Hindlimb muscle (tissue), 1 donor: ENCODE data around the gene VPS13D. TPM values are rescaled to one million over a fixed set of nuclear protein-coding genes. Genes with fewer than 3 reads are reported as not detected.
"Not testable (repeated sequence)": the region's sequence is repeated elsewhere in the genome, so short reads cannot be mapped to it uniquely, and the experiment has no call there.

Experiments used
- DNase-seq: peaks from one replicate; pipeline ENCODE4 v3.0.0-alpha.2; 2013
- polyA plus RNA-seq: library from polyadenylated mRNA; unstranded; fragments of 120-200 nt; gene quantifications from one replicate; pipeline ENCODE4 v1.2.1, GENCODE V29; 2013; ENCODE audit not compliant: insufficient read length

Gene VPS13D
- polyA plus RNA-seq, 1 donor: 17.8 TPM

DNA sequence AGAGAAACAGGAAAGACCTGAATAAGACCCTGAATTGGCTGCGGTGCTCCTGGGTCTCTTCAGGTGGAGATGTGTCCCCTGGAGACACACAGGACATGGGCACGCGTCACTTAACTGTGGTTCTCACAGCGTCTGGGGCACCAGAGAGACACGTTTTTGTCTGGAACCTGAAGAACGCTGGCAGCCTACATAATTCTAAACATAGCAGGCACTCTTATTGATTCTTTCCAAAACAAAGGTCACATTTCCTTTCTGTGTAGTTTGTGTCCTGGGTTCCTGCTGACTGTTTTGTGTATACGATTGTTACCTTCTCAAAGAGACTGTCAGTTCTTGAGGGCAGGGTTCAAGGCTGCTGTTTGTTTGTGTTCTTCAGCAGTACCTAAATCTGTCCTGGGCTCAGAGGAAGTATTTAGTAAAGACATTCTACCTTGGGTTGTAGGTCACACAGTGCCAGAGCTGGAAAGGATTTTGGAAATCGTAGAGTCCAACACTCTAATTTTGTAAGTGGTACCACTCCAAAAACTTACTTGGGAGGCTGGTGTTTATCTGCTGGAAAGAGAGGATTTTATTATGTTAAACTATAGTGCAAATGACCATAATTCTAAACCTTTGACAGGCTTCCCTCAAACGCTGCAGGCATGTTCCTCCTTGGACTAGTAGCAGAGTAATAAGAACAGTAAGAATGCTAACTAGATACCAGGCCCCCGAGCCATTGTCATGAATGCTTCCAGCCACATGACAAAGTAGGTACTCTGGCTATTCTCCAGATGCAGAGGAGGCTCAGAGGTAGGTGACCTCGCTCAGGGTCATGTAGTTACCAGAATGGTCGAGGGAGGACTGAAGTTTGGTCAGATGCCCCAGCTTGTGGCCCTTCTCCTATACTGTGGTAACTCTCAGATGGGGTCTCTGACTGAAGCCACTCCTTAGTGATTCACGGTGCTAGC is 223.8 kb downstream of the VPS13D start:
- no peak for DNase-seq

DNA sequence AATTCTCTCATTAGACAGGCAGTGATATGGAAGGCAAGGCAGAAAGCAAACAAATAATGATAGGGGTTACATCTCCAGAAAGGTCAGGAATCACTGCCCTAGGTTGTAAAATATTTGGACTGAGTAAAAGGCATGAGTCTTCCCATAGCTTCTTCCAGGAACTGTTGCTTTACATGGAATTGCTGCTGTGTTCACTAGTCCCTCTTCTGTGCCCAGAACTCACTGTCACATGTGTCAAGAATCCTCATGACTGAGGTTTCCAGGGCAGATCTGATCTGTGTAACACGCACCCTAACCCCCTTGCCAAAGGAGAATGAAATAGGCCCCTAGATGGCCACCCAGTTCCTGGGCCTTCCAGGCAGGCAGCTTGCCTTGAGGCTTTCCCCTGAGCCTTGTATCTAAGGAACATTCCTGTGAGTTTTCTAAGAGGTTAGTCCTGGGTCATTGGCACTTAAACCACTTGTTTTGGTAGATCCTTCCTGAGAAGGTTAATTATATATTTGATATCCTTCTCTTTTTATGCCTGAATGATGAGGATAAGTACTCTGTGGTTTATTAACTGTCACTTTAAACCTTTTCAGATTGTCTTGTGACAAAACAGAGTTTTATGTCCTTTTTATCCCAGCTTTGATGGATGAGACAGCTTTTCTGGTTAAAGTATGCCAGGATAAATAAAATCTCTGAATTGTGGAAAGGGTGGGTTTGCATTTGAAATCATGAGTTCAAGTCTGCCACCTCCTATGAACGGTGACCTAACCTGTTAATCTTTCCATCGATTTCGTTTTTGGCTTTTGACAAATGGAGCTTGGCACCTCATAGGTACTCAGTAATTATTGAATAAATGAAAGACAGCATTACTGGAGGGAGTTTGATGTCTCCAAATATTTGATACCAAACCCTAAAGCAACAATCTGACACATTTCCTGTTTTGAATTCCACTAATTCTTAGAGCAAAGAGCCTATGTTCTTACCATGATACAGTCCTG is 224.9 kb downstream of the VPS13D start:
- DNase-seq: no peak

DNA sequence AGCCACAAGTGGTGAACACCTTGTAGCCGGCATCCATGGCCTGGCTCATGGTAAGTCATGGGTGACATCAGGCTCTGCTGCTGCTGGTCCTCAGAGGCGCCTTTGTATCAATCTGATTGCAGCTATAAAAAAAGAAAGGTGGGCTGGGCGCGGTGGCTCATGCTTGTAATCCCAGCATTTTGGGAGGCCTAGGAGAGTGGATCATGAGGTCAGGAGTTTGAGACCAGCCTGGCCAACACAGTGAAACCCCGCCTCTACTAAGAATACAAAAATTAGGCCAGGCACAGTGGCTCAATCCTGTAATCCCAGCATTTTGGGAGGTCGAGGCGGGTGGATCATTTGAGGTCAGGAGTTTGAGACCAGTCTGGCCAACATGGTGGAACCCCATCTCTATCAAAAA is 226.3 kb downstream of the VPS13D start:
- not testable (repeated sequence) for DNase-seq

DNA sequence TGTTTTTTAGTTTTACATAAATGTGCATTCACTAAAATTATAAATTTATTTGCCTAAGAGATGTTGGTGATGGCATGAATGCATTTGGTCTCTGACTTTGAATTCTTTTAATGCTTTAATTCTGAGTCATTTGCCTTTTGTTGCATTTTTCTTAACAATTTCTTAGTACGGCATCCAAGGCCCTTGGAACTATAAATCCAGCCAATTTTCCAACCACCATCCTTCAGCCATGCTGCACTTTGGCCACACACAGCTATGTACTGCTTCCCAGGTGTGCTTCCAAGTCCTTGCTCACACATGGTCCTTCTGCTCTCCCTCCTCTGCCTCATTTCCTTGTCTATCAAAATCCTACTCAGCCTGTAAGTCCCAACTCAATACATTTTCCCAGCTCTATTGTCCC is 227.1 kb downstream of the VPS13D start:
- DNase-seq: no peak

DNA sequence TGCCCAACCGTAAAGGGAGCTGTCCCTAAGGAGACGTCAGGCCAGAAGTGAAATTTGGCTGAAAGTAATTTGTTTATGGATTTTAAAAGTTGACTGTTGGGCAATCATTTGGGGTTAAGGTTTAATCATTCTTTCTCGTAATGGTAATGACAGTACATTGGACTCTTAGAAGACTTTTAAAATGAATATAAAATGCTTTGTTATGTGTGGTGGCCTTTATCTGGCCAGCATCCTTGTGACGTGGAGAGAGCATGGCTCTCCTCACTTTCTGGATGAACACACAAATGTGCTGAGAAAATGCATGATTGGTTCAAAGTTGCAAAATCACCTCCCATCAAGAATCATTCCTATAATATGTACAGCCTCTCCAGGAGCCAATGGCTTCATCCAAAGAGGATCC is 227.9 kb downstream of the VPS13D start:
- no peak for DNase-seq

DNA sequence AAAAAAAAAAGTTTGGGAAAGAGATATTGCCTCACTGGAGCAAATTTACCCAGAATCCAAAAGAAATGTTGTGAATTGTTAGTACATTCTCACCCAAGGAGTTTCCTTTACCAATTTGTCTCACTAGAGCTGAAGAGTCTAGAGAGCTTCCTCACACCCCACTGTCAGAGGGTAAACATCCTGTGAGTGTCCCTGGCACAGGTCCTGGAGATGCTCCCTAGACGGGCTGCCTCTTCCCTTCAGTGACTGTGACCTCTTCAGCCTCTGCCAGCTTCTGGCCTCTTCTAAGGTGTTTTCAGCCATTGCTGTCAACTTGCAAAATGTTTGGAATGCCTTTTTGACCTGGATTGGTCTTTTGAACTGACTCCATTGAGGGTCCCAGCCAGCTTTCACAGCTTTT is 228.7 kb downstream of the VPS13D start:
- DNase-seq: no peak

DNA sequence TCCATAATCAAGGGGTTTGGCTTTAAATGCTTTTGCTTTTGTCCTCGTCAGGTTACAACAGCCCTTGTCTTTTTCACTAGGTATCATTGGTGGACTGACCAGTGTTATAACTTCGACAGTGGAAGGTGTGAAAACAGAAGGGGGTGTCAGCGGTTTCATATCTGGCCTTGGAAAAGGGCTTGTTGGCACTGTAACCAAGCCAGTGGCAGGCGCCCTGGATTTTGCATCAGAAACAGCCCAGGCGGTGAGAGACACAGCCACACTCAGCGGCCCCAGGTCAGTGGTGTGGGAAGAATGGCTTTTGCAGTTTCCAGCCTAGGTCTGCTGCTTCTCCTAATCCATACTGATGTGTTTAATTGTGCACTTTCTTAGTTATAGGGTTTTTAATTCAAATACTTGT is 230.3 kb downstream of the VPS13D start:
- no peak for DNase-seq

DNA sequence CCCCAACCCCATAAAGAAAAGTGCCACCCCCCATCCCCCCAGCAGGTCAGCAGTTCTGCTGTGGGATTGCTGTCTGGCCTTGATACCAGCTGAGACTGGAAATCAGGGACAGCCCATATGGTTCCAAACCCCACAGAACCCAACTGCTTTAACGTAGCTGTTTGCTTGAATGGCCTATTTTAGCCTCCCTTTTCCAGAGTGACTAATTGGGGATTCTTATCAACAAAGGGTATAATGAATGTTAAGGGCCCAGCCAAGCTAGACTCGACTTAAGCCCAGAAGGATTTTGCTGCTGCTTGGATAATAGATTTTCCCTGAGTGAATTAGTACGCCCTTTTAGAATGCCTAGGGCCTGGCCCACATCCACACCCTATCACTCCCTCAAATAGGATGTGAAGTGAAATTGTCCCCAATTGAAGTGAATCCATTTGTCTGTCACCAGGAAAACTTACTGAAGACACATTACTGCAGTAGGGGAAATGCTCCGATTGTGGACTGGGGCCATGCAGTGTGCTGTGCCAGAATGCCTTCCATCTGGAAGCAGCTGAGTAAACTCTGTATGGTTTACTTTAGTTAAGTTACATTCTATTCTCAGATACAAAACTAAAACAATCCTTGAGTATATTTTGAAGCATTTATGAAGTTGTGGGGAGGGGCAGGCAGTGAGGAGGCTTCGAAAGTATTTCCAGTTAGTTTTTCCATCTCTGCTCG is 231.2 kb downstream of the VPS13D start:
- DNase-seq: peak; percentile 74

DNA sequence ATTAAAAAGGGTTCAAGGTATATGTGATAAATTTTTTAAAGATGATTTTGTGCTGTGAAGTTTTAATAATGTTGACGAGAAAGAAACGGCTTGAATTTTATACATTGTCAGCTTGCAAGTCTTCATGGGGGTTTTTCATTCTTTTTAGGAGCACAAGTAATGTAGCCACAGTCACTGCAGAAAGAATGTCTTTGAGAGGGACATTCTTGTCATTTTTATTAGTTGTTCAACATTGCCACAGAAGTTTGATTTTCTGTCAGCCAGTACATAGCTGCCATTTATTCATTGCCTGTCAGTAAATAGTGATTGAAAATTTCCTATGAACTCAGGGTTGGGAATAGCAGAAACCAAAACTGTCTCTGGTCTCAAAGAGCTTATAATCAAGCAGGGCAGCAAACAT is 231.9 kb downstream of the VPS13D start:
- DNase-seq: no peak

DNA sequence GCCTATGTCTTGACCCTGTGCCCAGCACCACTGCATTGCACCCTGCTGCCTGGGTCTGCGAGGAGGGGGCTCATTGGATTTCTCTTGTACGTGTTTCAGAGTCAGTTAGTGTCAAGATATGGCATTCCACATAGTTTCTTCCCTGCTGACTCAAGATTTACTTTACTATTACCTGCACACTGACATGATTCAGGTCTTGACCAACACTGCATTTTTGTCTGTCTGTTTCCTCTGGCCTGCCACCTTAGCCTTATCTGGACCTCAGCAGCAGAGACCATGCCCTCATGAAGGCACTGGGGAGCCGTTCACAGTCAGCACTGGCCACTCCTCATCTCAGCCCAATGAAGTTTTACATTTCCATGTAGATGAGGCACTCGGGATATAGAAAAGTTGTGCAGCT is 232.8 kb downstream of the VPS13D start:
- DNase-seq: no peak

DNA sequence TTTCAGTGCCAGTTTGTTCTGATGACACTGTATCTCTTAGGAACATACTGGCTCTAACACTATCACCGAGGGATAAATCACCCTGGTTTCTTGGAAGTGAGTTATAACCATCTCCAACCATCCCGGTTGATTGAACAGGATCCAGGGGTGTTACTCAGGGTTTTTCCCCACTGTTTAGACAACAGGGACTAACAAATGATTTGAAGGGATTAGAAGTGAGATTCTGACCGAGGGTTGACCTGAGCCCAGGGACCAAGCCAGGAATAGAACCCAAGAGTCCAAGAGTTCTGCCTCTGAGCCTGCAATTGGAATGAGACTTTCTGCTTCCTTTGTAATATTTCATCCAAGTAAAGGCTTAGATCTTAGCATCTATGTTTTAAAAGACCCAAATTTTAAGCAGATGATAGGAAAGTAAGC is 234.2 kb downstream of the VPS13D start:
- peak; percentile 86 for DNase-seq

DNA sequence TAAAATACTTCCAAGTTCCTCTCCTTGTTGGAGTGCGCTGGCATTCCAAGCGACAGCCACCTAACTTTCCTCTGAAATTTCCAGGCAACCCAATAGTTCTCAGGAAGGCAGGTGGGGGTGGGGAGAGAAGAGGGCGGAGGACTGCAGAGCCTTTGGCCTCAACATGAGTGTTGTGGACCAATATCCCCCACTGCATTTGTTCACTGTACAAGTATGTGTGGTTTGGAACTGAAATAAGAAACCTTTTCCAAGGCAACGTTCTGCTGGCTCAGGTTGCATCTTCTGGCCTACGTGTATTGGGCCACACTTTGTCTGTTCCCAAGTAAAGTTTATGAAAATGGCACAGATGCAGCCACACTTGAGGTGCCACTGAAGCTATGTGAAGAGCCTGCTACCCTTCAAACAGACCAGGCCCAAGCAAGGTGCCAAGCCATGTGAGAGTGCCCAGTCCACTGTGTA is 234.8 kb downstream of the VPS13D start:
- peak; percentile 82 for DNase-seq

DNA sequence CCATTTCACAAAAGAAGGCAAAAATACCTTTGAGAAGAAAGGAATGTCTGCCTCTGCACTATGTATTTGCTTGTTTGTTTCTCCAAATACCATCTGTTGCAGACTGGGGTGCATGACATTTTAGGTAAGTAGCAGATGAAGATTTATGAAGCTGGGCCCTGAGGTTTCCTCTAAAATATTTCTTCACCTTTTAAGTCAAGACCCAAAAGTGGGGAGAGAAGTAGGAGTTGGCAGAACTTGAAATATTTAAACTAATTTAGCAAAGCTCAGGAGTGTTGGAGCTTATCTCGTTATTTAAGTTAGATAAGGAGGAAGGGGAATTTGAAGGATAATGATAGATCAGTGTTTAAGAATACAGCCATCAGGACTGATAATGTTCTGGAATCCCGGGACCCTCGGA is 235.3 kb downstream of the VPS13D start:
- no peak for DNase-seq

DNA sequence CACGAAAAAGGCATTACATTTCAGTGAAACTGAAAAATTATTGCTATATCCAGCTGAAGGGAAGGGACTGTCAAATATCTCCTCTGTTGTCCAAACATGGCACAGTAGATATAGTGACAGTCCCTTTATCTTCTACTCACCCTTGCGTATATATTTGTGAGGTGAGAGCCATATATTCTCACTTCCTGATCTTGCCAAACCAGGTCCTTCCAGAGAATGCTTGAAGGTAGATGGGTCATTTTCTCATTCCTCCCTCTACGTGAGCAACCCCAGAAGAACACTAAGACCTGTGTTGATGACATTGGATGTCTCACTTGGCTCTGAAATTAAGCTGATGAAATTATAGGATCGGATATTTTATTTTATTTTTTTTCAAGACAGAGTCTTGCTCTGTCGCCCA is 237.0 kb downstream of the VPS13D start:
- no peak for DNase-seq

DNA sequence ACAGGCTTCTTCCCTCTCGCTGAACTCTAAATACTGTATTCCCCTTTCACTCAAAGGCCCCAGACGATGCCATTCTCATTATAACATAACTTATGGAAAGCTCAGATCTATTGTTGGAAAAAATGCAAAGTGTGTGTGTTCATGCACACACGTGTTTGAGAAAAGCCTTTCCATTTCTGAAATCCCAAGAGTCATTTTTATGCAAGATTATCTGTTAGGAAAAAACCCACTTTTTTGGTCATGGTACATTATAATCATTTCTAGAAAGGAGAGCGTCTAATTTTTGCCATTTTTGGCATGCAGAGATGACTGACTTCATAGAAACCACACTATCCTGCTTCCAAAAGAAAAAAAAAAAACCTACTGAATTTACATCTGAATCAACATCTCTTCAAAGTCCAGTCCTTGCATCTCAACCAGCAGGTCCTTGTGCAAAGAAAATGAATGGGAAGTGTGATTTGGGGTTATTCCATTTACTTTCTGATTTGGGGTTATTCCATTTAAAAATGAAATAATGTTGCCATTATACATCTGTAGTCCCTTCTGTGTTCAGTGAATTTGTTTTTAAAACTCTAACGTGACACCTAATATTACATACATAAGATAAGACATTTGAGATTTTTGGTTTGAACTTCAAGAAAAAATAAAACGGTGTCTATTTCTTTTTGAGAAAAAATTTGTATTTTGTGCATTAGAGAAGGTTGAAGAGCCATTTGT is 237.9 kb downstream of the VPS13D start:
- no peak for DNase-seq

DNA sequence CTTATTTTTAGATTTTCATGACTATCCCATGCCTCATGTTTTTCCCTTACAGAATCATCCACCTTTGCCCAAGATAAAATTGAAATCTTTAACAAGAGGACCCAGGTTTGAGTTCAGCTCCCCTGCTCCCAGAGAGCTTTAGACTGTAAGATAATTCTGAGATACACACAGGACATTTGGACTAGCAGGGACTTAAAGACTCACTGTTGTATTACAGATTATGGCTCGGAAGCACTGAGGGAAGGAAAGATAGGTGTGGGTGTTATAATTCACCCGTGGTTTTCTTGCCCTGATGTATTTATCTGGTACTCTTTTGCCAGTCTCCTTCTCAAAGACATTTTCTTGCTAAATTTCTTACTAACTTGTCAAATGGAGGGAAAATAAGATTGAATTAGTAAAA is 238.5 kb downstream of the VPS13D start:
- no peak for DNase-seq

DNA sequence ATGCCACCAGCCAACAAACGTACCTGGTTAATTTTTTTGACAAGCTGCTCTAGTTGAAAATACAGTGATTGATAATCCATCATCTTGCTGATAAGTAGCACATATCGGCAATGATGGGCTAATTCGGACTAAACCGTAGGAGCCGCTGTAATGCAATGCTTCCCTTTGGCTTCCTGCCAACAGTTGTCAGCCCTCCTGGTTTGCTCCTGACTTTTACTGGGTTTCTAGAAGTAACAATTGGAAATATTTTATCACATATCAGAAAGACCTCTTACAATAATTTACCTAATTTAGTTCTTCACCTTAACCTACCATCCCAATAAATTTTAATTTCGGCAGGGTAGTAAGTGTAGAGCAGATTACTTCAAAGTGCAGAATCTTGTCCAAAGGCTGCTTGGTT is 239.7 kb downstream of the VPS13D start:
- DNase-seq: no peak

DNA sequence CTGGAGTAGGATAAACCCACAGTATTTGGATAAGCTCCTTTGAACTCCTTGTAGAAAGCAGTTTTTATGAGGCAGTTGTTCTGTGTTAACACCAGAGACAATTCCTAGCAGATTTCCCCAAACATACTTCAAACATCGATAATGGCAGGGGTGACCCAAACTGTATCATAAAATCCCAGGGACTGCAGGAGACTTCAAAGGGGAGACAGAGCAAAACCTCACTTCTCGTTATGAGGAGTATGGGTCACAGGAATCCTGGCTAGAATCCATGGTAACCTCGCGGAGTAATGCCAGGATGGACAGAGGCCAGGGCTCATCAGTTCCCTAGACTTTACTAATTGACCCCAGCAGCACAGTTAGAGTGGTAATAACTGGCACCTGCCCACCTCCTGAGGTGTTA is 240.2 kb downstream of the VPS13D start:
- DNase-seq: no peak

DNA sequence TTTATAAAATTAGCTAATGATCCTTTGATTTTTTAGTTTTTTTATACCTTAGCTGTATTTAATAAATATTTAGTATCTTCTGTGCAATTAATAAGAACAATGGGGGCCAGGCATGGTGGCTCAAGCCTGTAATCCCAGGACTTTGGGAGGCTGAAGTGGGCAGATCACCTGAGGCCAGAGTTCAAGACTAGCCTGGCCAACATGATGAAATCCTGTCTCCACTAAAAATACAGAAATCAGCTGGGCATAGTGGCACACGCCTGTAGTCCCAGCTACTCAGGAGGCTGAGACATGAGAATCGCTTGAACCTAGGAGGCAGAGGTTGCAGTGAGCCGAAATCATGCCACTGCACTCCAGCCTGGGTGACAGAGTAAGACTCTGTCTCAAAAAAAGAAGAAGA is 241.1 kb downstream of the VPS13D start:
- DNase-seq: not testable (repeated sequence)

DNA sequence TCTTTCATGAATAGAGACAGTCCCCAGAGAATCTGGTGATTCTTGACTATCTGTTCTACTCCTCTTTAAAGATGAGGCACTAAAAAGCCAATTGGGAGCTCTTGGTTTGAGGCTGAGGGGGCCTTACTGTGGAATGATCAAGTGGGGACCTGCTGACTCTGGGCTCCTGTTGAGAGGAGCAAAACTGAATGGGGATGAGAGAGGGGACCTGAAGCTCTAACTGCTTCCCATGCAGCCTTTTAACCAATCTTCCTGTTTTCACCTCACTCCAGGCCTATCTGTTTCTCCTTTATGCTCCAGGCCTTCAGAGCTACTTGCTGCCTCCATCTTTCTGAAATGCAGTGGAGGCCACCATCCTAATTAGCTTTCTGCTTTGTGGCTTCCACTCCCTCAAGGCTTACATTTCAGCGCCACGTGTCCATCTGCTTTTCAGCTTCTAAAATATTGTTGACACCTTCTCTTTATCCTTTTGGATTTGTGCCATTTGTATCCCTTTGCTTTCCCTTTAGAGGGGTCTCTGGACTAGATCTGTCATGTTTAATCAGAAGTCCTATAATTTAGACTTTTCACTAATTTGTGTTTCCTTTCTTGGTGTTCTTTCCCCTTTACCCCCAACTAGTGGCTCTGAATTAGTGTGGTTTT is 242.4 kb downstream of the VPS13D start:
- DNase-seq: no peak

DNA sequence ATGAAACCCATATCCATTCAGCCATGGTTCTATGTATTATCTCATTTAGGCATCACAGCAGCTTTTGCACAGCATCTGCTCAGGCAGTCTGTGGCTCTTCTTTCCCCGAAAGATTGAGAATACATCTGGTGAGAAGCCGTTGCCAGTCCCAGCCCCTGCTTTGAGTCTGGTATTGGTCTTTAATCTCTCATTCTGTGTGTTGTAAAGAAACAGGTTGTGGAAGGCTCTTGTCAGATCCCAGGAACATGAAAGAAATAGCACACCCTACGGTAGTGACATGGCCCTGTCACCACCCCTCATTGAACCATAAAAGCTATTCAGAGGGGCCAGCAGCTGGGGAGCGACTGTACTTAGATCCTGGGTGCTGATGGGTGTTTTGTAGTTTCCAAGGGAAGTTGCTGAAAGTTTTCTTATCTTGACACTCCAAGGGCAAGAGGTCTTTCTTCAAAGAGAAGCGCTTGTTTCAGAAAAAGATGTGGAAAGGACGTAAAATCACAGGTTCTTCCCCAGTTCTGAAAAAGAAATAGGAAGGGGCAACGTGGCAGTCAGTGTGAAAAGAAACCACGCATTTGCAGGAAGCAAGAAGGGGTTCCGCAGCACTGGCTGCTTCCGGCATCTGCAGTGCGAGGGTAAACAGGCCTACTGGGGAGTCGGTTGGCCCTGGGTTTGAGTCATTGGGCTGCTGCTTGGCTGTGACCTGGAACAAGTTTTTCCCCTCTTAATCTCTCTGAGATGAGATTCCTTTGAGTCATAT is 243.1 kb downstream of the VPS13D start:
- DNase-seq: no peak
